Neural progenitor cell (in vitro differentiated cells): Measurements from ENCODE around the gene SPTBN1. TPM values are rescaled to one million over a fixed set of nuclear protein-coding genes. Genes with fewer than 3 reads are reported as not detected.

Experiments used
- DNase-seq: peaks from one replicate; pipeline ENCODE4 v3.0.0-alpha.2; 2016; ENCODE audit warnings: low spot score
- H2AFZ ChIP-seq: fragments of 200-600 bp; sonication (generic); replicated peaks from 2 replicates; pipeline ENCODE4 v1.6.1; 2016; ENCODE audit warnings: antibody characterized with exemption
- H3F3A ChIP-seq: fragments of 200-600 bp; sonication (generic); 2 replicates; pipeline ENCODE4 v1.6.1; 2016; ENCODE audit warnings: antibody characterized with exemption, low read depth
- H3K27ac ChIP-seq: fragments of 200-600 bp; sonication (generic); 2 replicates; pipeline ENCODE4 v1.5.1; 2016; ENCODE audit warnings: mild to moderate bottlenecking
- H3K27me3 ChIP-seq: fragments of 200-600 bp; sonication (generic); 2 replicates; pipeline ENCODE4 v1.6.1; 2016; ENCODE audit warnings: mild to moderate bottlenecking, moderate library complexity
- H3K36me3 ChIP-seq: fragments of 200-600 bp; sonication (generic); 2 replicates; pipeline ENCODE4 v1.5.1; 2016
- H3K4me1 ChIP-seq: fragments of 200-600 bp; sonication (generic); 2 replicates; pipeline ENCODE4 v1.6.1; 2016; ENCODE audit warnings: mixed run types
- H3K4me2 ChIP-seq: fragments of 200-600 bp; sonication (generic); 2 replicates; pipeline ENCODE4 v1.6.1; 2016
- H3K4me3 ChIP-seq: fragments of 200-600 bp; sonication (generic); 2 replicates; pipeline ENCODE4 v1.5.1; 2016
- H3K79me2 ChIP-seq: fragments of 200-600 bp; sonication (generic); 2 replicates; pipeline ENCODE4 v1.6.1; 2016; ENCODE audit warnings: low read depth
- H3K9ac ChIP-seq: fragments of 200-600 bp; sonication (generic); 2 replicates; pipeline ENCODE4 v1.6.1; 2016
- H3K9me3 ChIP-seq: fragments of 200-600 bp; sonication (generic); 2 replicates; pipeline ENCODE4 v1.5.1; 2016; ENCODE audit warnings: low read depth
- H4K20me1 ChIP-seq: fragments of 200-600 bp; sonication (generic); 2 replicates; pipeline ENCODE4 v1.6.1; 2016; ENCODE audit warnings: low read depth
- H3K27ac Mint-ChIP-seq: 3 replicates; pipeline ENCODE4 v1.8.0; 2021; ENCODE audit warnings: mixed read lengths
- H3K27me3 Mint-ChIP-seq: 2 replicates; pipeline ENCODE4 v1.8.0; 2022; ENCODE audit warnings: low read depth, mild to moderate bottlenecking, inconsistent platforms, moderate library complexity, mixed read lengths; ENCODE audit not compliant: insufficient read depth
- H3K36me3 Mint-ChIP-seq: 3 replicates; pipeline ENCODE4 v1.8.0; 2021; ENCODE audit warnings: mixed read lengths
- H3K4me1 Mint-ChIP-seq: 3 replicates; pipeline ENCODE4 v1.8.0; 2021; ENCODE audit warnings: mixed read lengths
- H3K4me3 Mint-ChIP-seq: 3 replicates; pipeline ENCODE4 v1.8.0; 2021; ENCODE audit warnings: mild to moderate bottlenecking, moderate library complexity, mixed read lengths
- H3K9me3 Mint-ChIP-seq: 3 replicates; pipeline ENCODE4 v1.8.0; 2020; ENCODE audit warnings: mixed read lengths
- CTCF ChIP-seq: fragments of 200-600 bp; sonication (generic); IDR thresholded peaks from 2 replicates; pipeline ENCODE4 v1.5.1; 2017; ENCODE audit warnings: antibody characterized with exemption, mild to moderate bottlenecking
- EZH2 ChIP-seq: fragments of 200-600 bp; sonication (generic); IDR thresholded peaks from 2 replicates; pipeline ENCODE4 v1.6.1; 2017; ENCODE audit warnings: antibody characterized with exemption, mild to moderate bottlenecking, moderate library complexity
- EZH2phosphoT487 ChIP-seq: fragments of 200-600 bp; sonication (generic); IDR thresholded peaks from 2 replicates; pipeline ENCODE4 v1.6.1; 2017; ENCODE audit warnings: antibody characterized with exemption
- total RNA-seq: library from RNA; depleted of rRNA; stranded (reverse); fragments of >200 nt; gene quantifications from 2 replicates; pipeline ENCODE4 v1.2.3, GENCODE V29; 2015; ENCODE audit warnings: low replicate concordance

The SPTBN1 gene
- total RNA-seq, 1 donor from 2014 or later: 94.2 TPM

GRCh38 chr2:54657664-54658083 lies 201.5 kb downstream of the SPTBN1 start:
- Histone ChIP-seq H3K4me3 (no peak overlapping the region), H3K9ac (no peak overlapping the region), H3K4me2 (no peak overlapping the region), H2AFZ (no peak overlapping the region), H3K4me1 (no peaks in the 10 kb centered on the region), H3F3A (no peaks in the 10 kb centered on the region), H4K20me1 (no peaks in the 10 kb centered on the region), H3K27ac (no peak overlapping the region), H3K79me2 (no peaks in the 10 kb centered on the region), H3K27me3 (no peaks in the 10 kb centered on the region), H3K9me3 (no peaks in the 10 kb centered on the region), H3K36me3 (peaks cover 14% of the 10 kb centered on the region)
- Mint-ChIP-seq H3K27me3 (peaks cover 5% of the 10 kb centered on the region), H3K9me3 (no peaks in the 10 kb centered on the region), H3K4me3 (no peak overlapping the region), H3K4me1 (peaks cover 2% of the 10 kb centered on the region), H3K36me3 (peaks cover 40% of the 10 kb centered on the region), H3K27ac (peak overlapping the region; percentile 70)
- TF ChIP-seq CTCF (peak; percentile 66), EZH2 (no peak)
- DNase-seq: peak; percentile 69

GRCh38 chr2:54658564-54659071 lies 202.5 kb downstream of the SPTBN1 start:
- H3K36me3 ChIP-seq: peaks cover 14% of the 10 kb centered on the region
- no peaks in the 10 kb centered on the region for H3K4me1 ChIP-seq
- H3K79me2 ChIP-seq: no peaks in the 10 kb centered on the region
- Mint-ChIP-seq H3K4me1 (peaks cover 2% of the 10 kb centered on the region), H3K27me3 (peaks cover 5% of the 10 kb centered on the region), H3K27ac (no peak overlapping the region), H3K9me3 (no peaks in the 10 kb centered on the region), H3K36me3 (peaks cover 40% of the 10 kb centered on the region), H3K4me3 (no peak overlapping the region)
- no peak for DNase-seq
- H4K20me1 ChIP-seq: no peaks in the 10 kb centered on the region
- H3K27me3 ChIP-seq: no peaks in the 10 kb centered on the region
- H3K9me3 ChIP-seq: no peaks in the 10 kb centered on the region
- no peak overlapping the region for H3K4me2 ChIP-seq
- TF ChIP-seq CTCF (no peak), EZH2phosphoT487 (no peak), EZH2 (no peak)
- H3K4me3 ChIP-seq: no peak overlapping the region
- no peak overlapping the region for H3K9ac ChIP-seq
- H3F3A ChIP-seq: no peaks in the 10 kb centered on the region
- H3K27ac ChIP-seq: no peak overlapping the region
- H2AFZ ChIP-seq: no peak overlapping the region

GRCh38 chr2:54659527-54659926 lies 203.4 kb downstream of the SPTBN1 start:
- Histone ChIP-seq H3K9ac (no peak overlapping the region), H4K20me1 (no peaks in the 10 kb centered on the region), H3K79me2 (no peaks in the 10 kb centered on the region), H2AFZ (no peak overlapping the region), H3K4me1 (no peaks in the 10 kb centered on the region), H3K9me3 (no peaks in the 10 kb centered on the region), H3K27ac (no peak overlapping the region), H3K36me3 (peaks cover 14% of the 10 kb centered on the region), H3K4me2 (no peak overlapping the region), H3K4me3 (no peak overlapping the region), H3F3A (no peaks in the 10 kb centered on the region), H3K27me3 (no peaks in the 10 kb centered on the region)
- no peak for DNase-seq
- Mint-ChIP-seq H3K27ac (no peak overlapping the region), H3K4me1 (peaks cover 2% of the 10 kb centered on the region), H3K36me3 (peaks cover 44% of the 10 kb centered on the region), H3K27me3 (peaks cover 5% of the 10 kb centered on the region), H3K4me3 (no peak overlapping the region), H3K9me3 (no peaks in the 10 kb centered on the region)
- TF ChIP-seq EZH2phosphoT487 (no peak), CTCF (no peak), EZH2 (no peak)
